Smooth muscle cell (in vitro differentiated cells): Measurements from ENCODE around the gene RCN1. TPM values are rescaled to one million over a fixed set of nuclear protein-coding genes. Genes with fewer than 3 reads are reported as not detected.

Experiments
- DNase-seq: peaks from one replicate; lab custom pipeline; 2025; ENCODE audit not compliant: unreplicated experiment; lab: John Stamatoyannopoulos, UW
- H2AFZ ChIP-seq: fragments of 200-600 bp; sonication (generic); 2 replicates; pipeline ENCODE4 v1.6.0; 2016; ENCODE audit warnings: antibody characterized with exemption, low read depth, mild to moderate bottlenecking
- H3F3A ChIP-seq: fragments of 200-600 bp; sonication (generic); 2 replicates; pipeline ENCODE4 v1.6.0; 2017; ENCODE audit warnings: antibody characterized with exemption, low read depth
- H3K27ac ChIP-seq: fragments of 200-600 bp; sonication (generic); 2 replicates; pipeline ENCODE4 v1.5.1; 2016; ENCODE audit warnings: low read depth, mild to moderate bottlenecking
- H3K27me3 ChIP-seq: fragments of 200-600 bp; sonication (generic); 2 replicates; pipeline ENCODE4 v1.6.1; 2016; ENCODE audit warnings: low read depth, mild to moderate bottlenecking
- H3K36me3 ChIP-seq: fragments of 200-600 bp; sonication (generic); 2 replicates; pipeline ENCODE4 v1.5.1; 2016; ENCODE audit warnings: low read depth
- H3K4me1 ChIP-seq: fragments of 200-600 bp; sonication (generic); 2 replicates; pipeline ENCODE4 v1.5.1; 2016; ENCODE audit warnings: low read depth
- H3K4me2 ChIP-seq: fragments of 200-600 bp; sonication (generic); 2 replicates; pipeline ENCODE4 v1.6.0; 2016; ENCODE audit warnings: mild to moderate bottlenecking
- H3K4me3 ChIP-seq: fragments of 200-600 bp; sonication (generic); 2 replicates; pipeline ENCODE4 v1.5.1; 2016; ENCODE audit warnings: mild to moderate bottlenecking
- H3K79me2 ChIP-seq: fragments of 200-600 bp; sonication (generic); 2 replicates; pipeline ENCODE4 v1.6.0; 2016; ENCODE audit warnings: low read depth, mild to moderate bottlenecking
- H3K9ac ChIP-seq: fragments of 200-600 bp; sonication (generic); 2 replicates; pipeline ENCODE4 v1.6.0; 2016; ENCODE audit warnings: low read depth
- H3K9me3 ChIP-seq: fragments of 200-600 bp; sonication (generic); replicated peaks from 2 replicates; pipeline ENCODE4 v1.5.1; 2016; ENCODE audit warnings: low read depth
- H4K20me1 ChIP-seq: fragments of 200-600 bp; sonication (generic); 2 replicates; pipeline ENCODE4 v1.6.0; 2016; ENCODE audit warnings: low read depth
- WGBS: methylation state at CpG from one replicate; pipeline ENCODE4 v1.1.7; 2016; ENCODE audit warnings: low lambda C conversion rate; 5-methylcytosine and 5-hydroxymethylcytosine counted together
- polyA plus RNA-seq: library from polyadenylated mRNA; unstranded; fragments of >200 nt; fragmentation: Nextera tagmentation; extraction: Ambion mirVana; gene quantifications from 2 replicates; pipeline ENCODE4 v1.2.1, GENCODE V29; 2016
- total RNA-seq: library from RNA; depleted of rRNA; stranded (reverse); fragments of >200 nt; gene quantifications from 2 replicates; pipeline ENCODE4 v1.2.3, GENCODE V29; 2014
- TF ChIP-seq, protein P1 (sequence below): fragments of 200-600 bp; sonication (generic); IDR thresholded peaks from 2 replicates; pipeline ENCODE4 v1.5.1; 2017; ENCODE audit warnings: borderline replicate concordance, mild to moderate bottlenecking, antibody characterized with exemption; ENCODE audit not compliant: insufficient read depth, poor library complexity, severe bottlenecking

RCN1 gene
- total and polyA plus RNA-seq, 2 experiments from 2014 or later: 244 to 372 TPM

DNA sequence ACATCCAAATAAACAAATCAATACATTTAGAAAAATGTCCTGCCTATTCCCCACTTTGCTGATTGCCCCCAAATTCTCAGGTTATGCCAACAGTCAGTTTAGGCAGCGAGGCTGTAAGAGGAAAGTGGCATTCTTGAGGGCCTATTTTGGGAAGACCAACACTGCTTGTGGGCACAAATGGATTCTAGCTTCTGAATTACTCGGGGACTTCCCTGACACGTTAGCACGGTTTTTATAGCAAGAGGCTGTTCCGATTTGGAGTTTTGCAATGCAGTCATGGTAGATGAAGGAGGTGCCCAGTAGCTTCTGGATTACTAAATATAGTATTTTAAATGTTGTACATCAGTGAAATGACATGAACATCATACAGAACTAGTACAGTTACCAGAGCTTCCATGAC, 13.1 kb downstream of the RCN1 start:
- no peak for DNase-seq
- Histone ChIP-seq H3F3A (peaks cover 12% of the 10 kb centered on the region), H3K4me3 (no peak overlapping the region), H3K9ac (no peak overlapping the region), H3K4me1 (no peaks in the 10 kb centered on the region), H4K20me1 (peaks cover 26% of the 10 kb centered on the region), H3K27ac (no peak overlapping the region), H2AFZ (no peak overlapping the region), H3K4me2 (no peak overlapping the region), H3K36me3 (peaks cover 13% of the 10 kb centered on the region), H3K79me2 (no peaks in the 10 kb centered on the region), H3K27me3 (no peaks in the 10 kb centered on the region), H3K9me3 (no peaks in the 10 kb centered on the region)
- WGBS: 94% methylated on average over 5 of the region's 5 CpGs
- TF ChIP-seq, protein P1, sequence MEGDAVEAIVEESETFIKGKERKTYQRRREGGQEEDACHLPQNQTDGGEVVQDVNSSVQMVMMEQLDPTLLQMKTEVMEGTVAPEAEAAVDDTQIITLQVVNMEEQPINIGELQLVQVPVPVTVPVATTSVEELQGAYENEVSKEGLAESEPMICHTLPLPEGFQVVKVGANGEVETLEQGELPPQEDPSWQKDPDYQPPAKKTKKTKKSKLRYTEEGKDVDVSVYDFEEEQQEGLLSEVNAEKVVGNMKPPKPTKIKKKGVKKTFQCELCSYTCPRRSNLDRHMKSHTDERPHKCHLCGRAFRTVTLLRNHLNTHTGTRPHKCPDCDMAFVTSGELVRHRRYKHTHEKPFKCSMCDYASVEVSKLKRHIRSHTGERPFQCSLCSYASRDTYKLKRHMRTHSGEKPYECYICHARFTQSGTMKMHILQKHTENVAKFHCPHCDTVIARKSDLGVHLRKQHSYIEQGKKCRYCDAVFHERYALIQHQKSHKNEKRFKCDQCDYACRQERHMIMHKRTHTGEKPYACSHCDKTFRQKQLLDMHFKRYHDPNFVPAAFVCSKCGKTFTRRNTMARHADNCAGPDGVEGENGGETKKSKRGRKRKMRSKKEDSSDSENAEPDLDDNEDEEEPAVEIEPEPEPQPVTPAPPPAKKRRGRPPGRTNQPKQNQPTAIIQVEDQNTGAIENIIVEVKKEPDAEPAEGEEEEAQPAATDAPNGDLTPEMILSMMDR: no peak

DNA sequence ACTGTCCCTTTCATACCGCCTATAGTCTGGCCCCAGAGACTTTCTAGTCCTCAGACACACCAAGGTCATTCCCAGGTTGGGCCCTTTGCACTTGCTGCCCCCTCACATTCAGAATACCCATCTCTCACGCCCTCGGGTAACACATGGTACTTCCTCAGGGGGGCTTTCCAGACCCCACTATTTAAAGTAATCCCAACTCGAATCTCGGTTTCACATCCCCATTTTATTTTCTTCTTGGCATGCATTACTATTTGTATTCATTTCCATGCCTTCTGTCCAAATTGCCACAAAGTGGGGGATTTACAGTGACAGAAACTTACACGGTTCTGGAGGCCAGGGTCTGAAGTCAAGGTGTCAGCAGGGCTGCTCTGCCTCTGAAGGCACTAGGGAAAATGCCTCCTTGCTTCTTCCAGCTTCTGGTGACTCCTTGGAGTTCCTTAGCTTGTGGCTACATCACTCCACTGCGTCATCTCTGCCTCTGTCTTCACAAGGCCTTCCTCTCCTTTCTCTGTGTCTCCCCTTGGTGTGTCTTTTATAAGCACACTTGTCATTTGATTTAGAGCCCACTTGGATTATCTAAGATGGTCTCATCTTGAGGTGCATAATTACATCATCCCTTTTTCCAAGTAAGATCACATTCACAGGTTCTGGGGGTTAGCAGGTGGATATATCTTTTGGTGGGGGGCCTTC, 15.1 kb downstream of the RCN1 start:
- Histone ChIP-seq H3F3A (peaks cover 15% of the 10 kb centered on the region), H2AFZ (no peak overlapping the region), H3K9me3 (no peaks in the 10 kb centered on the region), H3K4me1 (no peaks in the 10 kb centered on the region), H3K27ac (no peak overlapping the region), H3K27me3 (no peaks in the 10 kb centered on the region), H4K20me1 (peaks cover 5% of the 10 kb centered on the region), H3K79me2 (no peaks in the 10 kb centered on the region), H3K9ac (no peak overlapping the region), H3K4me3 (no peak overlapping the region), H3K36me3 (peaks cover 13% of the 10 kb centered on the region), H3K4me2 (no peak overlapping the region)
- DNase-seq: no peak
- 97% methylated on average over 7 of the region's 7 CpGs for WGBS
- TF ChIP-seq, protein P1: no peak

DNA sequence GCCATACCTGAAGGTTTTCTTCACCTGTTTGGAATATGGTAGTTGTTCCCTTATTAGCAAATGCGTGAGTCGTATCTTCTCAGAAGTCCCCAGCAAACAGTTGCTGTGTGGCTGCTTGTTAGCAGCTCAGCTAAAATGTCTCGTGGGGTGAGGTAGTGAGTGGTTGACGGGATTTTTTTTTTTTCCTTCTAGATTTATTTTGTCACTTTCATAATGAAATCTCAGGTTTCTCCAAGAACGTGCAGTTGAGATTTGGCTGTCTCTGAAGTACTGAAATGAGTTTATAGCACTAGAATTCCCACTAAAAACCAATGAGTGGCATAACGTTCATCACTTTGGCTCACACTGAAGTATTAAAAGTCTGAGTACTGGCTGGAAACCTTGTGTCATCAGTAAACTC, 16.8 kb downstream of the RCN1 start:
- H3K4me2 ChIP-seq: no peak overlapping the region
- TF ChIP-seq, protein P1: no peak
- H2AFZ ChIP-seq: no peak overlapping the region
- H3K27ac ChIP-seq: no peak overlapping the region
- no peaks in the 10 kb centered on the region for H4K20me1 ChIP-seq
- no peak for DNase-seq
- no peak overlapping the region for H3K4me3 ChIP-seq
- WGBS: 87% methylated on average over 6 of the region's 6 CpGs
- H3K9ac ChIP-seq: no peak overlapping the region
- peaks cover 15% of the 10 kb centered on the region for H3F3A ChIP-seq
- no peaks in the 10 kb centered on the region for H3K4me1 ChIP-seq
- no peaks in the 10 kb centered on the region for H3K79me2 ChIP-seq
- no peaks in the 10 kb centered on the region for H3K9me3 ChIP-seq
- H3K27me3 ChIP-seq: no peaks in the 10 kb centered on the region
- peaks cover 9% of the 10 kb centered on the region for H3K36me3 ChIP-seq

DNA sequence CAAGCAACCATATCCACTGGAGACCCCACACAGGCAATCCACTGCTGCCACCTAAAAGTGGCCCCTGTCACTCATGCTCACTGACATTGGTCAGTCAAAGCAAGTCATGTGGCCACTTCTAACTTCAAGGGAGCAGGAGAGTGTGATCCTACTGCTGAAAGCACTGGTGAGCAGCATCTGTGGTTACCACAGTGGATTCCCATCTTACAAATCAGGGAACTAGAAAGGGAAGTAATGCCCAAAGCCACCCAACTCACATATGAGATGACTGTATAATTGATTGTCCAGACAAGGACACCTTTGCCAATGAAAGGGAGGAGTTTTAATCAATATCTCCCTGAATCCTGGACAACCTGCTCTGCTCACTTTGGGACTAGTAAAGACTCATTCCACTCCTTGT, 17.7 kb downstream of the RCN1 start:
- no peaks in the 10 kb centered on the region for H3K79me2 ChIP-seq
- TF ChIP-seq, protein P1: no peak
- no peak for DNase-seq

More for the DNA sequence above, 17.7 kb downstream of the RCN1 start:
- Histone ChIP-seq H3K4me3 (no peak overlapping the region), H2AFZ (no peak overlapping the region), H4K20me1 (no peaks in the 10 kb centered on the region), H3K9ac (no peak overlapping the region), H3K4me1 (no peaks in the 10 kb centered on the region), H3K9me3 (no peaks in the 10 kb centered on the region), H3F3A (peaks cover 14% of the 10 kb centered on the region), H3K27me3 (no peaks in the 10 kb centered on the region), H3K27ac (no peak overlapping the region), H3K4me2 (no peak overlapping the region), H3K36me3 (peaks cover 6% of the 10 kb centered on the region)
